Panc1 (cell line): ENCODE measurements around the gene ADI1.

Experiments used
- POLR2AphosphoS5 ChIP-seq: IDR thresholded peaks from 2 replicates; pipeline ENCODE4 v1.6.1; 2012; ENCODE audit warnings: mild to moderate bottlenecking, low read depth, low read length, moderate library complexity
- SIN3A ChIP-seq: IDR thresholded peaks from 2 replicates; pipeline ENCODE4 v1.6.1; 2012; ENCODE audit warnings: low read depth, mild to moderate bottlenecking, low read length, moderate library complexity, borderline replicate concordance; ENCODE audit not compliant: insufficient read depth
- TCF7L2 ChIP-seq: IDR thresholded peaks from 2 replicates; pipeline ENCODE4 v1.6.1; 2011; ENCODE audit warnings: mild to moderate bottlenecking, low read depth, low read length, inconsistent platforms
- TF ChIP-seq, protein P1 (sequence below): fragments of 450-650 bp; IDR thresholded peaks from 2 replicates; pipeline ENCODE4 v1.5.1; 2017; ENCODE audit warnings: mild to moderate bottlenecking
- TF ChIP-seq, protein P2 (sequence below), 2 experiments: IDR thresholded peaks; 2 replicates each; pipeline ENCODE4 v1.6.1; 2011 to 2012; ENCODE audit warnings: low read depth in 2 of 2, control low read depth in 1 of 2, low read length in 1 of 2, mild to moderate bottlenecking in 1 of 2, moderate library complexity in 1 of 2; ENCODE audit not compliant: insufficient read depth in 1 of 2

DNA sequence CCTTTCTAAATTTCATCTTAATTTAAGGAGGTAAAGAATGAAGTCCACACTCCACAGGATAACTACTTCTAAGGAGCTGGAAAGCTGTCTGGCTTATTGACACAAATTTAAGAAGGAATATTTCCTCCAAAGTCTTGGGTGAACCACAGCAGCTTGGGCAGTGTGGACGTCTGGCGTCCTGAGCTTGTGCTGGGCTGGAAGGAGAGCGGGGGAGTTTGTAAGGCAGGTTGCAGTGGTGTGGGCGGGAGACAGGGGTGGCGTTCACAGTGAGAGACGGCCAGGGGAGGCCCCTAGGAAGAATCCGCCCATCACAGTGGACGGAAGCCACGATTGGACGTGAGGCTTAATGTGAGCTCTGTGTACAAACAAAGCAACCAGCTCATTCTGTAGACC lies 25.7 kb downstream of the ADI1 start:
- TF ChIP-seq SIN3A = no peak
- TF ChIP-seq, protein P1, sequence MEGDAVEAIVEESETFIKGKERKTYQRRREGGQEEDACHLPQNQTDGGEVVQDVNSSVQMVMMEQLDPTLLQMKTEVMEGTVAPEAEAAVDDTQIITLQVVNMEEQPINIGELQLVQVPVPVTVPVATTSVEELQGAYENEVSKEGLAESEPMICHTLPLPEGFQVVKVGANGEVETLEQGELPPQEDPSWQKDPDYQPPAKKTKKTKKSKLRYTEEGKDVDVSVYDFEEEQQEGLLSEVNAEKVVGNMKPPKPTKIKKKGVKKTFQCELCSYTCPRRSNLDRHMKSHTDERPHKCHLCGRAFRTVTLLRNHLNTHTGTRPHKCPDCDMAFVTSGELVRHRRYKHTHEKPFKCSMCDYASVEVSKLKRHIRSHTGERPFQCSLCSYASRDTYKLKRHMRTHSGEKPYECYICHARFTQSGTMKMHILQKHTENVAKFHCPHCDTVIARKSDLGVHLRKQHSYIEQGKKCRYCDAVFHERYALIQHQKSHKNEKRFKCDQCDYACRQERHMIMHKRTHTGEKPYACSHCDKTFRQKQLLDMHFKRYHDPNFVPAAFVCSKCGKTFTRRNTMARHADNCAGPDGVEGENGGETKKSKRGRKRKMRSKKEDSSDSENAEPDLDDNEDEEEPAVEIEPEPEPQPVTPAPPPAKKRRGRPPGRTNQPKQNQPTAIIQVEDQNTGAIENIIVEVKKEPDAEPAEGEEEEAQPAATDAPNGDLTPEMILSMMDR = no peak
- TF ChIP-seq POLR2AphosphoS5 = no peak
- TF ChIP-seq, protein P2, sequence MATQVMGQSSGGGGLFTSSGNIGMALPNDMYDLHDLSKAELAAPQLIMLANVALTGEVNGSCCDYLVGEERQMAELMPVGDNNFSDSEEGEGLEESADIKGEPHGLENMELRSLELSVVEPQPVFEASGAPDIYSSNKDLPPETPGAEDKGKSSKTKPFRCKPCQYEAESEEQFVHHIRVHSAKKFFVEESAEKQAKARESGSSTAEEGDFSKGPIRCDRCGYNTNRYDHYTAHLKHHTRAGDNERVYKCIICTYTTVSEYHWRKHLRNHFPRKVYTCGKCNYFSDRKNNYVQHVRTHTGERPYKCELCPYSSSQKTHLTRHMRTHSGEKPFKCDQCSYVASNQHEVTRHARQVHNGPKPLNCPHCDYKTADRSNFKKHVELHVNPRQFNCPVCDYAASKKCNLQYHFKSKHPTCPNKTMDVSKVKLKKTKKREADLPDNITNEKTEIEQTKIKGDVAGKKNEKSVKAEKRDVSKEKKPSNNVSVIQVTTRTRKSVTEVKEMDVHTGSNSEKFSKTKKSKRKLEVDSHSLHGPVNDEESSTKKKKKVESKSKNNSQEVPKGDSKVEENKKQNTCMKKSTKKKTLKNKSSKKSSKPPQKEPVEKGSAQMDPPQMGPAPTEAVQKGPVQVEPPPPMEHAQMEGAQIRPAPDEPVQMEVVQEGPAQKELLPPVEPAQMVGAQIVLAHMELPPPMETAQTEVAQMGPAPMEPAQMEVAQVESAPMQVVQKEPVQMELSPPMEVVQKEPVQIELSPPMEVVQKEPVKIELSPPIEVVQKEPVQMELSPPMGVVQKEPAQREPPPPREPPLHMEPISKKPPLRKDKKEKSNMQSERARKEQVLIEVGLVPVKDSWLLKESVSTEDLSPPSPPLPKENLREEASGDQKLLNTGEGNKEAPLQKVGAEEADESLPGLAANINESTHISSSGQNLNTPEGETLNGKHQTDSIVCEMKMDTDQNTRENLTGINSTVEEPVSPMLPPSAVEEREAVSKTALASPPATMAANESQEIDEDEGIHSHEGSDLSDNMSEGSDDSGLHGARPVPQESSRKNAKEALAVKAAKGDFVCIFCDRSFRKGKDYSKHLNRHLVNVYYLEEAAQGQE (IDR thresholded peaks at IDR 0.05; ENCODE audit: insufficient read depth in 1 of 2, low read depth in 2 of 2, low read length in 1 of 2) = no peak
- TF ChIP-seq TCF7L2 = no peak
